SK-N-SH treated with all-trans-retinoic acid at 6 μM for 48 hours (cell line): ENCODE measurements around the gene CEACAM6.

Source experiments
- ATAC-seq: fragments of 200-7000 bp; cut with Tn5 transposase; 3 replicates; pipeline ENCODE4 v1.9.1; 2020; ENCODE audit warnings: mild to moderate bottlenecking, moderate library complexity
- ARNTL ChIP-seq: fragments of 450-650 bp; formaldehyde crosslinking; IDR thresholded peaks from 2 replicates; pipeline ENCODE4 v1.5.0; 2020; ENCODE audit warnings: low read depth, mild to moderate bottlenecking, moderate library complexity, borderline replicate concordance
- BACH2 ChIP-seq: fragments of 250-450 bp; sonication (Bioruptor Pico); IDR thresholded peaks from 2 replicates; pipeline ENCODE4 v1.9.0; 2021; ENCODE audit warnings: mild to moderate bottlenecking, borderline replicate concordance
- CREB5 ChIP-seq: fragments of 250-450 bp; sonication (Bioruptor Pico); IDR thresholded peaks from 2 replicates; pipeline ENCODE4 v1.5.1; 2020; ENCODE audit warnings: low read depth, mild to moderate bottlenecking, moderate library complexity
- CSDC2 ChIP-seq: fragments of 250-450 bp; sonication (Bioruptor Pico); IDR thresholded peaks from 2 replicates; pipeline ENCODE4 v1.5.0; 2020; ENCODE audit warnings: mild to moderate bottlenecking, moderate library complexity
- CSRNP3 ChIP-seq: fragments of 250-450 bp; sonication (Bioruptor Pico); IDR thresholded peaks from 2 replicates; pipeline ENCODE4 v1.5.1; 2021; ENCODE audit warnings: mild to moderate bottlenecking, moderate library complexity
- ESRRG ChIP-seq: fragments of 250-450 bp; sonication (Bioruptor Pico); IDR thresholded peaks from 2 replicates; pipeline ENCODE4 v1.6.1; 2021; ENCODE audit warnings: mild to moderate bottlenecking
- GLIS3 ChIP-seq: fragments of 250-450 bp; sonication (Bioruptor Pico); IDR thresholded peaks from 2 replicates; pipeline ENCODE4 v1.5.0; 2020; ENCODE audit warnings: mild to moderate bottlenecking, moderate library complexity
- ISL1 ChIP-seq: fragments of 250-450 bp; sonication (Bioruptor Pico); IDR thresholded peaks from 2 replicates; pipeline ENCODE4 v2.1.2; 2022; ENCODE audit warnings: mild to moderate bottlenecking, moderate library complexity
- PPARA ChIP-seq: fragments of 250-450 bp; sonication (Bioruptor Pico); IDR thresholded peaks from 2 replicates; pipeline ENCODE4 v1.5.0; 2020; ENCODE audit warnings: mild to moderate bottlenecking, borderline replicate concordance
- RARB ChIP-seq: fragments of 250-450 bp; sonication (Bioruptor Pico); IDR thresholded peaks from 2 replicates; pipeline ENCODE4 v1.8.0; 2021; ENCODE audit warnings: mild to moderate bottlenecking, moderate library complexity
- SNAI2 ChIP-seq: fragments of 250-450 bp; sonication (Bioruptor Pico); IDR thresholded peaks from 2 replicates; pipeline ENCODE4 v1.5.0; 2020; ENCODE audit warnings: mild to moderate bottlenecking, moderate library complexity
- TCF4 ChIP-seq: fragments of 250-450 bp; sonication (Bioruptor Pico); IDR thresholded peaks from 2 replicates; pipeline ENCODE4 v1.8.0; 2021; ENCODE audit warnings: mild to moderate bottlenecking, moderate library complexity, borderline replicate concordance
- TOX ChIP-seq: fragments of 250-450 bp; sonication (Bioruptor Pico); IDR thresholded peaks from 2 replicates; pipeline ENCODE4 v1.8.0; 2021; ENCODE audit warnings: mild to moderate bottlenecking, moderate library complexity, borderline replicate concordance
- TSHZ2 ChIP-seq: fragments of 250-450 bp; sonication (Bioruptor Pico); IDR thresholded peaks from 2 replicates; pipeline ENCODE4 v1.5.0; 2020; ENCODE audit warnings: mild to moderate bottlenecking, moderate library complexity
- ZC3H10 ChIP-seq: fragments of 250-450 bp; sonication (Bioruptor Pico); IDR thresholded peaks from 2 replicates; pipeline ENCODE4 v1.5.1; 2021; ENCODE audit warnings: mild to moderate bottlenecking, moderate library complexity
- ZFP3 ChIP-seq: fragments of 250-450 bp; sonication (Bioruptor Pico); IDR thresholded peaks from 2 replicates; pipeline ENCODE4 v1.5.0; 2020; ENCODE audit warnings: mild to moderate bottlenecking, moderate library complexity
- ZNF565 ChIP-seq: fragments of 450-650 bp; formaldehyde crosslinking; conservative IDR thresholded peaks from 2 replicates; pipeline ENCODE4 v1.5.0; 2020; ENCODE audit warnings: low read depth, mild to moderate bottlenecking, moderate library complexity
- ZNF8 ChIP-seq: fragments of 450-650 bp; formaldehyde crosslinking; IDR thresholded peaks from 2 replicates; pipeline ENCODE4 v1.5.0; 2020; ENCODE audit warnings: mild to moderate bottlenecking, moderate library complexity

Gene CEACAM6

DNA sequence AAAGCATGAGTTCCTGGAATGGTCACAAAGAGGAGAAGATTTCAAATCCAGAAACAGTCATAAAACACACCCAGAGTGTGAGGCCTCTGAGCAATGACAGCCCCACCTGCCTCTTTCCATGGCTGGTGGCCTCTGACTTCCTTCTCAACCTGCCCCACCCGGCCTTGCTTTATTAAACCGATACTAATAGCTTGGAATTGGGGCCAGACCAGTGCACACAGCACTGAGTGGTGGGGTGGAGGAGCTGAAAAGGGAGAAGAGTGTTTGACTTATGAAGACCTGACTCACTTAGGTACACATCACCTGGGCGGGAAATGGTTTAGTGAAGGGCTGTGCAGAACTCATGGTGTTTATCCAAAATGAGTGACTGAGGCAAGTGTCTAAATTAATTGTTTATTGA is 20.7 kb upstream of the CEACAM6 start:
- TF ChIP-seq ZC3H10 (CRISPR knock-in tag) (no peak), GLIS3 (CRISPR knock-in tag) (no peak), CSDC2 (CRISPR knock-in tag) (no peak), CREB5 (no peak), ZNF565 (no peak), RARB (CRISPR knock-in tag) (no peak), PPARA (CRISPR knock-in tag) (no peak), TSHZ2 (CRISPR knock-in tag) (no peak), SNAI2 (CRISPR knock-in tag) (no peak), TOX (no peak), BACH2 (CRISPR knock-in tag) (no peak), ZNF8 (CRISPR knock-in tag) (no peak)
- TF ChIP-seq, all 23 proteins: peak for 0
- no peak for ATAC-seq

DNA sequence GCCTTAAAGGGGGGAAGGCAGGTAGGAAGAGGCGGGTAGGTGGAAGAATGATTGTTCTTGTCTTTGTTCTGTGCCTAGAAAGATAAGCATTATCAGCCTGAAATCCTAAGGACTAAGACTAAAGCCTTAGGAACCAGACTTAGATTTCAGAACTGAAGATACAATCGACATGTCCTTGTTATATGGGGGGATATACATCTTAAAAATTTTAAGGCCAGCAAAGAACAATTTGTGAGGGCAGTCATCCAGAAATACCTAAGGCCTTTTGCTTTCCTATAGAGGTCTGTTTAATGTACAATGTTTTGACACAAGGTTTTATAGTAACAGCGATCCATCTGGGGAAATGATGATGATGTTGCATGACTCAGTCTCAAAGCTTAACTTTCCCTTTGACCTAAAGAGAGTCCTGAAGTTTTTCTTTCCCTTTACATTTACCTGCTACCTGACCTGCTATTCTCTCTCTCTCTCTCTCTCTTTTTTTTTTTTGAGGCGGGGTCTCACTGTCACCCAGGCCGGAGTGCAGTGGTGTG is 20.2 kb upstream of the CEACAM6 start:
- no peak for TF ChIP-seq ZNF8 (CRISPR knock-in tag)
- TF ChIP-seq ISL1 (CRISPR knock-in tag): no peak
- TF ChIP-seq RARB (CRISPR knock-in tag): no peak
- TF ChIP-seq ZC3H10 (CRISPR knock-in tag): no peak
- TF ChIP-seq GLIS3 (CRISPR knock-in tag): no peak
- TF ChIP-seq ESRRG (CRISPR knock-in tag): no peak
- TF ChIP-seq CREB5: no peak
- TF ChIP-seq SNAI2 (CRISPR knock-in tag): no peak
- no peak for TF ChIP-seq ZNF565
- no peak for ATAC-seq

DNA sequence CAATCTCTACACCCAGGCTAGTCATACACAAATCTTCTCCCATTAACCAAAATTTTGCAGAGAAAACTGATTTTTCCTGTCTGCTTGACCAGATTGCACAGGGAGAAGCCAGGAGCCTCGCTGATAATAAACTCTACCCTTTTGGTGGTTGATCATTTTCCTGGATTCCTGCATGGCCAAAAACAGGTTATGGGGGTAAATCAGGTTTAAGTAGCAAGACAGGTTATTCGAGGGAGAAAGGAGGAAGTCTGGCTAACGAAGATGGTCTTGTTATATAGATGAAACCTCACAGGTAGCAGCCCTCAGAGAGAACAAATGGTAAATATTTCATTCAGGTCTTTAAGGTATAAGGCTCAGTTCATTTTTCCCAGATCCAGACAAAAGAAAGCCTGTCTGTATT is 16.0 kb upstream of the CEACAM6 start:
- TF ChIP-seq ZC3H10 (CRISPR knock-in tag) (no peak), ESRRG (CRISPR knock-in tag) (no peak), TSHZ2 (CRISPR knock-in tag) (no peak), SNAI2 (CRISPR knock-in tag) (no peak), CSRNP3 (no peak), ARNTL (no peak), ZFP3 (CRISPR knock-in tag) (no peak), ZNF8 (CRISPR knock-in tag) (no peak), RARB (CRISPR knock-in tag) (no peak), TCF4 (CRISPR knock-in tag) (no peak)
- no peak for ATAC-seq
